Osteoblast (primary cell): ENCODE measurements around the gene TARP.

Source experiments
- DNase-seq: peaks from one replicate; pipeline ENCODE4 v3.0.0; 2011; ENCODE audit warnings: low spot score, mixed read lengths; ENCODE audit not compliant: insufficient read length; ENCODE audit errors: missing footprints
- H2AFZ ChIP-seq: 2 replicates; pipeline ENCODE4 v1.6.0; 2011; ENCODE audit warnings: mild to moderate bottlenecking, low read length
- H3K27ac ChIP-seq: 2 replicates; pipeline ENCODE4 v1.5.1; 2011; ENCODE audit warnings: mild to moderate bottlenecking, low read depth, low read length, moderate library complexity
- H3K27me3 ChIP-seq: 2 replicates; pipeline ENCODE4 v1.6.0; 2012; ENCODE audit warnings: mild to moderate bottlenecking, control low read depth, inconsistent platforms, low read length, moderate library complexity; ENCODE audit not compliant: insufficient read depth
- H3K36me3 ChIP-seq: 2 replicates; pipeline ENCODE4 v1.5.1; 2011; ENCODE audit warnings: mild to moderate bottlenecking, low read length, control low read depth, moderate library complexity; ENCODE audit not compliant: insufficient read depth
- H3K4me1 ChIP-seq: 2 replicates; pipeline ENCODE4 v1.5.1; 2011; ENCODE audit warnings: mild to moderate bottlenecking, low read length, control low read depth, moderate library complexity; ENCODE audit not compliant: insufficient read depth
- H3K4me2 ChIP-seq: 2 replicates; pipeline ENCODE4 v1.6.0; 2011; ENCODE audit warnings: mild to moderate bottlenecking, low read length; ENCODE audit not compliant: insufficient read depth
- H3K4me3 ChIP-seq: fragments of 200-600 bp; sonication (generic); 3 replicates; pipeline ENCODE4 v1.5.1; 2012; ENCODE audit warnings: mild to moderate bottlenecking, low read length, inconsistent platforms; ENCODE audit not compliant: insufficient read depth
- H3K79me2 ChIP-seq: 2 replicates; pipeline ENCODE4 v1.6.0; 2012; ENCODE audit warnings: mild to moderate bottlenecking, low read length, control low read depth, inconsistent platforms; ENCODE audit not compliant: insufficient read depth
- H3K9me3 ChIP-seq: 2 replicates; pipeline ENCODE4 v1.5.1; 2011; ENCODE audit warnings: low read depth, low read length, control low read depth
- H4K20me1 ChIP-seq: 2 replicates; pipeline ENCODE4 v1.6.0; 2012; ENCODE audit warnings: mild to moderate bottlenecking, low read length, control low read depth; ENCODE audit not compliant: insufficient read depth
- CTCF ChIP-seq: IDR thresholded peaks from 2 replicates; pipeline ENCODE4 v1.5.1; 2011; ENCODE audit warnings: mild to moderate bottlenecking, low read depth, low read length, moderate library complexity; ENCODE audit errors: extremely low read depth

Gene TARP

GRCh38 chr7:38223306-38223705 is 50.1 kb downstream of the TARP start:
- no peak for TF ChIP-seq CTCF
- no peaks in the 10 kb centered on the region for H3K9me3 ChIP-seq
- peaks cover 54% of the 10 kb centered on the region for H3K36me3 ChIP-seq
- H2AFZ ChIP-seq, result no peak overlapping the region
- H3K4me2 ChIP-seq, result no peak overlapping the region
- no peaks in the 10 kb centered on the region for H3K79me2 ChIP-seq
- H3K4me1 ChIP-seq, result no peaks in the 10 kb centered on the region
- H3K27me3 ChIP-seq, result no peaks in the 10 kb centered on the region
- DNase-seq, result no peak
- H3K4me3 ChIP-seq, result no peak overlapping the region
- H3K27ac ChIP-seq, result no peak overlapping the region
- H4K20me1 ChIP-seq, result no peaks in the 10 kb centered on the region

- H3K4me3 ChIP-seq, result no peak overlapping the region
- no peaks in the 10 kb centered on the region for H3K27me3 ChIP-seq
- peak; percentile 87 for TF ChIP-seq CTCF
- H3K36me3 ChIP-seq, result peaks cover 58% of the 10 kb centered on the region
- H3K4me2 ChIP-seq, result no peak overlapping the region
- H3K79me2 ChIP-seq, result no peaks in the 10 kb centered on the region
- no peak overlapping the region for H3K27ac ChIP-seq
- no peaks in the 10 kb centered on the region for H3K9me3 ChIP-seq
- H4K20me1 ChIP-seq, result no peaks in the 10 kb centered on the region
- H2AFZ ChIP-seq, result no peak overlapping the region
- H3K4me1 ChIP-seq, result no peaks in the 10 kb centered on the region
- DNase-seq, result no peak
Measured at GRCh38 chr7:38222481-38223096, 50.8 kb downstream of the TARP start.

GRCh38 chr7:38220452-38220851 is 53.0 kb downstream of the TARP start:
- H3K27me3 ChIP-seq, result no peaks in the 10 kb centered on the region
- DNase-seq, result no peak
- peaks cover 10% of the 10 kb centered on the region for H3K4me1 ChIP-seq
- H2AFZ ChIP-seq, result no peak overlapping the region
- no peak for TF ChIP-seq CTCF
- no peak overlapping the region for H3K4me2 ChIP-seq
- H3K36me3 ChIP-seq, result peaks cover 61% of the 10 kb centered on the region
- no peaks in the 10 kb centered on the region for H3K9me3 ChIP-seq
- no peak overlapping the region for H3K27ac ChIP-seq
- H3K4me3 ChIP-seq, result no peak overlapping the region
- no peaks in the 10 kb centered on the region for H3K79me2 ChIP-seq
- no peaks in the 10 kb centered on the region for H4K20me1 ChIP-seq

- Histone ChIP-seq H3K4me2 (no peak overlapping the region), H3K4me1 (peaks cover 16% of the 10 kb centered on the region), H4K20me1 (no peaks in the 10 kb centered on the region), H3K36me3 (peaks cover 59% of the 10 kb centered on the region), H3K9me3 (no peaks in the 10 kb centered on the region), H3K27ac (no peak overlapping the region), H3K27me3 (no peaks in the 10 kb centered on the region), H3K4me3 (no peak overlapping the region), H3K79me2 (peaks cover 2% of the 10 kb centered on the region), H2AFZ (no peak overlapping the region)
- no peak for DNase-seq
- no peak for TF ChIP-seq CTCF
Measured at GRCh38 chr7:38217672-38218071, 55.8 kb downstream of the TARP start.
